Measurements from ENCODE around the gene CTSZ. TPM values are rescaled to one million over a fixed set of nuclear protein-coding genes. Genes with fewer than 3 reads are reported as not detected.

Gene CTSZ
- total and polyA plus RNA-seq, 10 of the 15 experiments (the other 5 are each of a cell fraction or from before 2014, with no cell fraction given): 6.0 to 301 (median 154) TPM

GRCh38 chr20:59006864-59007664, at the start of gene CTSZ (continued):
- no peak for TF ChIP-seq TARDBP (IDR thresholded peaks at IDR 0.05; ENCODE audit: borderline replicate concordance)
- TF ChIP-seq NKRF (conservative IDR thresholded peaks at IDR 0.05): peak; percentile 58
- TF ChIP-seq ELK1 (IDR thresholded peaks at IDR 0.05; ENCODE audit: low read depth, low read length): no peak
- TF ChIP-seq ZNF384 (IDR thresholded peaks at IDR 0.05; ENCODE audit: borderline replicate concordance, low read depth, low read length): no peak
- no peak for TF ChIP-seq YBX1 (IDR thresholded peaks at IDR 0.05)
- no peak for TF ChIP-seq CBFB (IDR thresholded peaks at IDR 0.05; ENCODE audit: low read depth)
- no peak for TF ChIP-seq SUZ12 (IDR thresholded peaks at IDR 0.05; ENCODE audit: unreplicated experiment)
- TF ChIP-seq CREM (IDR thresholded peaks at IDR 0.05; ENCODE audit: low read depth): no peak
- TF ChIP-seq HDGF (IDR thresholded peaks at IDR 0.05): no peak
- TF ChIP-seq RAD21 (IDR thresholded peaks at IDR 0.05; ENCODE audit: insufficient read depth, low read depth, low read length): no peak
- no peak for TF ChIP-seq EZH2 (IDR thresholded peaks at IDR 0.05; ENCODE audit: borderline replicate concordance, control insufficient read depth, low read depth, low read length)
- TF ChIP-seq IRF4 (IDR thresholded peaks at IDR 0.05; ENCODE audit: low read depth, low read length): no peak
- 0 out of 2 replicates have a peak, but pooled peaks have one; percentile 50 for TF ChIP-seq YY1 (IDR thresholded peaks at IDR 0.05; ENCODE audit: low read depth, low read length)
- no peak for TF ChIP-seq ZBTB40 (IDR thresholded peaks at IDR 0.05; ENCODE audit: borderline replicate concordance)
- TF ChIP-seq SRF (IDR thresholded peaks at IDR 0.05; ENCODE audit: low read depth in 2 of 2, low read length in 2 of 2): no peak
- peak in 1 of 2 experiments; percentile 87; a peak in 2 of 4 replicates for TF ChIP-seq BHLHE40 (IDR thresholded peaks at IDR 0.05; ENCODE audit: borderline replicate concordance in 1 of 2, low read depth in 2 of 2, low read length in 1 of 2)
- TF ChIP-seq MTA2 (IDR thresholded peaks at IDR 0.05; ENCODE audit: low read depth): no peak
- TF ChIP-seq TAF1 (IDR thresholded peaks at IDR 0.05; ENCODE audit: borderline replicate concordance, low read depth, low read length): peak; percentile 57; the same call in 1 of the 2 replicates
- no peak for TF ChIP-seq BRCA1 (IDR thresholded peaks at IDR 0.05; ENCODE audit: low read depth, low read length)
- peak; percentile 20 for TF ChIP-seq POLR2AphosphoS5 (IDR thresholded peaks at IDR 0.05; ENCODE audit: low read length)
- TF ChIP-seq BMI1 (IDR thresholded peaks at IDR 0.05; ENCODE audit: borderline replicate concordance): no peak

Data from GM12878 (cell line).